Kidney tubule cell (primary cell): ENCODE results near the gene VPREB1.
A peak's percentile ranks its signal among the peaks of the same experiment; 100 is the strongest.
"Not testable (repeated sequence)": the region's sequence is repeated elsewhere in the genome, so short reads cannot be mapped to it uniquely, and the experiment has no call there.

Experiments used
- DNase-seq: peaks from one replicate; pipeline ENCODE4 v3.0.0-alpha.2; 2018; ENCODE audit warnings: low spot score

The VPREB1 gene

GRCh38 chr22:22246706-22247105 lies 2.1 kb downstream of the VPREB1 start:
- no peak for DNase-seq

- DNase-seq: no peak
Observed at GRCh38 chr22:22248878-22249277, 4.3 kb downstream of the VPREB1 start.

GRCh38 chr22:22250651-22251050 lies 6.1 kb downstream of the VPREB1 start:
- not testable (repeated sequence) for DNase-seq

GRCh38 chr22:22256133-22256532 lies 11.5 kb downstream of the VPREB1 start:
- DNase-seq: not testable (repeated sequence)

GRCh38 chr22:22258597-22259415 lies 14.2 kb downstream of the VPREB1 start:
- not testable (repeated sequence) for DNase-seq

GRCh38 chr22:22260169-22260568 lies 15.6 kb downstream of the VPREB1 start:
- not testable (repeated sequence) for DNase-seq

- DNase-seq: not testable (repeated sequence)
Observed at GRCh38 chr22:22260586-22260985, 16.0 kb downstream of the VPREB1 start.

GRCh38 chr22:22262332-22263074 lies 17.9 kb downstream of the VPREB1 start:
- DNase-seq: peak; percentile 10

GRCh38 chr22:22263823-22264222 lies 19.2 kb downstream of the VPREB1 start:
- not testable (repeated sequence) for DNase-seq

GRCh38 chr22:22270036-22270676 lies 25.6 kb downstream of the VPREB1 start:
- DNase-seq: not testable (repeated sequence)

- DNase-seq: not testable (repeated sequence)
Observed at GRCh38 chr22:22277423-22277822, 32.8 kb downstream of the VPREB1 start.

- DNase-seq: not testable (repeated sequence)
Observed at GRCh38 chr22:22284962-22285756, 40.6 kb downstream of the VPREB1 start.

- DNase-seq: not testable (repeated sequence)
Observed at GRCh38 chr22:22286390-22287105, 42.0 kb downstream of the VPREB1 start.

GRCh38 chr22:22287106-22287626 lies 42.6 kb downstream of the VPREB1 start:
- not testable (repeated sequence) for DNase-seq

- not testable (repeated sequence) for DNase-seq
Observed at GRCh38 chr22:22289666-22290065, 45.1 kb downstream of the VPREB1 start.

- DNase-seq: not testable (repeated sequence)
Observed at GRCh38 chr22:22291129-22291806, 46.7 kb downstream of the VPREB1 start.

GRCh38 chr22:22292656-22293055 lies 48.1 kb downstream of the VPREB1 start:
- not testable (repeated sequence) for DNase-seq

- not testable (repeated sequence) for DNase-seq
Observed at GRCh38 chr22:22293436-22293835, 48.9 kb downstream of the VPREB1 start.

- DNase-seq: not testable (repeated sequence)
Observed at GRCh38 chr22:22294641-22295040, 50.1 kb downstream of the VPREB1 start.
